GM23248 (cell line): ENCODE data around the gene KLHL3.

Source experiments
- EZH2 ChIP-seq: fragments of 200-600 bp; sonication (generic); IDR thresholded peaks from 2 replicates; pipeline ENCODE4 v1.6.1; 2018; ENCODE audit warnings: antibody characterized with exemption, mild to moderate bottlenecking; ENCODE audit not compliant: insufficient read depth, poor library complexity, severe bottlenecking
- EZH2phosphoT487 ChIP-seq: fragments of 200-600 bp; sonication (generic); IDR thresholded peaks from 2 replicates; pipeline ENCODE4 v1.6.1; 2018; ENCODE audit warnings: antibody characterized with exemption, moderate library complexity, mild to moderate bottlenecking, low read depth; ENCODE audit not compliant: insufficient read depth

DNA sequence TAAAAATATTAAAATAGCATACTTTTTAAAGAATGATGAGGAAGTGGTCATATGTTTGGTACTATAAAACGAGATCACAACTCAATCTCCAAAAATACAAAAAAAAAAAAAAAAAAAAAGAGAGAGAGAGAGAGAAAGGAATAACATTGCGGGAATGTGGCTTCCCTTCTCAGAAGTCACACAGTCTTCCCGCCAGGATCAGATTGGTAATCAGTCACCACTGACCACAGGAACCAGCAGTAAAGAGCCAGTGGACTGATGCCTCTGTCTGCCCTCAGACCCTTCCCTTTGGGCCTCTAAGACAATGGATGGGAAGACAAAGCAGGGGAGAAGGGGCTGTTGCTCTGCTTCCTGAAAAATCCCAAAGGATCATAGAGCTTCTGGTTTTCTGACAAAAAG lies 104.9 kb downstream of the KLHL3 start:
- TF ChIP-seq EZH2 (no peak), EZH2phosphoT487 (no peak)
